Right atrium auricular region (tissue), 2 donors: ENCODE measurements around the gene DMBT1. TPM values are rescaled to one million over a fixed set of nuclear protein-coding genes. Genes with fewer than 3 reads are reported as not detected.

Source experiments
- DNase-seq: peaks from one replicate; pipeline ENCODE4 v3.0.0-alpha.2; 2019; ENCODE audit warnings: low spot score
- H3K27ac ChIP-seq, 2 donors: fragments of 200-600 bp; sonication (generic); 1 replicate in 1 of 2; 2 replicates in 1 of 2; pipeline ENCODE4 v1.5.1; 2016 to 2019
- H3K27me3 ChIP-seq, 2 donors: fragments of 200-600 bp; sonication (generic); one replicate each; pipeline versions ENCODE4 v1.5.1 to v1.6.0; 2017 to 2019
- H3K36me3 ChIP-seq: fragments of 200-600 bp; sonication (generic); one replicate; pipeline ENCODE4 v1.5.1; 2016
- H3K4me1 ChIP-seq, 2 donors: fragments of 200-600 bp; sonication (generic); one replicate each; pipeline versions ENCODE4 v1.5.1 to v1.6.0; 2017 to 2019
- H3K4me3 ChIP-seq, 2 donors: fragments of 200-600 bp; sonication (generic); 1 replicate in 1 of 2; 2 replicates in 1 of 2; pipeline ENCODE4 v1.5.1; 2017 to 2019; ENCODE audit warnings: mild to moderate bottlenecking in 1 of 2, moderate library complexity in 1 of 2
- H3K9me3 ChIP-seq, 2 donors: fragments of 200-600 bp; sonication (generic); one replicate each; pipeline ENCODE4 v1.5.1; 2019
- CTCF ChIP-seq, 2 donors: fragments of 200-600 bp; sonication (generic); IDR thresholded peaks; one replicate each; pipeline ENCODE4 v1.5.1; 2019; ENCODE audit warnings: antibody characterized with exemption in 2 of 2
- total RNA-seq, 2 donors: library from RNA; depleted of rRNA; stranded (reverse); fragments of >200 nt; gene quantifications; one replicate each; pipeline ENCODE4 v1.1.0, GENCODE V29; 2016

Gene DMBT1
- total RNA-seq, 2 donors from 2014 or later = 0.08 TPM; not detected in 1

- no peaks in the 10 kb centered on the region for H3K4me1 ChIP-seq
- no peaks in the 10 kb centered on the region for H3K9me3 ChIP-seq
- no peak overlapping the region for H3K27ac ChIP-seq
- no peak overlapping the region for H3K4me3 ChIP-seq
- no peaks in the 10 kb centered on the region for H3K27me3 ChIP-seq
- no peak for TF ChIP-seq CTCF (IDR thresholded peaks at IDR 0.05)
- H3K36me3 ChIP-seq = no peaks in the 10 kb centered on the region
- no peak for DNase-seq
These were observed 117.7 kb downstream of the DMBT1 start for GRCh38 chr10:122678266-122678665.

GRCh38 chr10:122682522-122682921 is 122.0 kb downstream of the DMBT1 start:
- Histone ChIP-seq H3K4me1 (peaks cover 0 to under 1% of the 10 kb centered on the region in 2 donors), H3K4me3 (no peak overlapping the region), H3K36me3 (no peaks in the 10 kb centered on the region), H3K9me3 (no peaks in the 10 kb centered on the region), H3K27me3 (no peaks in the 10 kb centered on the region), H3K27ac (no peak overlapping the region)
- no peak for DNase-seq
- no peak for TF ChIP-seq CTCF (IDR thresholded peaks at IDR 0.05)

- no peaks in the 10 kb centered on the region for H3K9me3 ChIP-seq
- peak; percentile 69 for DNase-seq
- H3K4me1 ChIP-seq = peaks cover 0 to 20% of the 10 kb centered on the region in 2 donors
- peak overlapping the region; percentile 58 to 73 for H3K27ac ChIP-seq
- H3K36me3 ChIP-seq = no peaks in the 10 kb centered on the region
- H3K4me3 ChIP-seq = no peak overlapping the region
- H3K27me3 ChIP-seq = no peaks in the 10 kb centered on the region
- TF ChIP-seq CTCF (IDR thresholded peaks at IDR 0.05) = peak in 1 of 2 donors; percentile 47
These were observed 127.9 kb downstream of the DMBT1 start for GRCh38 chr10:122688293-122688989.

- Histone ChIP-seq H3K27ac (peak overlapping the region; percentile 58 to 73), H3K36me3 (no peaks in the 10 kb centered on the region), H3K27me3 (no peaks in the 10 kb centered on the region), H3K4me3 (no peak overlapping the region), H3K9me3 (no peaks in the 10 kb centered on the region), H3K4me1 (peaks cover 0 to 20% of the 10 kb centered on the region in 2 donors)
- DNase-seq = no peak
- no peak for TF ChIP-seq CTCF (IDR thresholded peaks at IDR 0.05)
These were observed 128.7 kb downstream of the DMBT1 start for GRCh38 chr10:122689146-122689820.

GRCh38 chr10:122692744-122693143 is 132.2 kb downstream of the DMBT1 start:
- no peaks in the 10 kb centered on the region for H3K27me3 ChIP-seq
- no peak overlapping the region for H3K27ac ChIP-seq
- no peak for TF ChIP-seq CTCF (IDR thresholded peaks at IDR 0.05)
- no peak for DNase-seq
- H3K4me1 ChIP-seq = peaks cover 0 to 17% of the 10 kb centered on the region in 2 donors
- no peaks in the 10 kb centered on the region for H3K9me3 ChIP-seq
- H3K36me3 ChIP-seq = no peaks in the 10 kb centered on the region
- H3K4me3 ChIP-seq = no peak overlapping the region

Other genes with a start within 250 kb of the DMBT1 start
- 10 to 100 TPM; 28.9 to 31.6 TPM for gene PLEKHA1, start 186.0 kb upstream of the DMBT1 start, total RNA-seq
- not detected for gene ARMS2, start 106.1 kb upstream of the DMBT1 start, total RNA-seq
- gene HTRA1, start 99.2 kb upstream of the DMBT1 start, total RNA-seq = 10 to 100 TPM; 76.3 to 78.3 TPM
- not detected for gene C10orf120, start 139.1 kb downstream of the DMBT1 start, total RNA-seq